Common myeloid progenitor, CD34-positive (primary cell): Measurements from ENCODE around the gene SLC38A10.

ENCODE experiments used
- CTCF ChIA-PET: fragments of 350-600 bp; sonication (Branson Sonifier 250); formaldehyde crosslinking; loops from one replicate; lab custom pipeline; 2021; ENCODE audit warnings: antibody characterized with exemption; lab: Charles Lee
- POLR2A ChIA-PET: fragments of 350-600 bp; sonication (Branson Sonifier 250); formaldehyde crosslinking; loops from one replicate; lab custom pipeline; 2021; ENCODE audit warnings: antibody characterized with exemption; lab: Charles Lee
- DNase-seq, 3 donors: peaks; one replicate each; pipeline versions ENCODE4 v3.0.0 to v3.0.0-alpha.2; 2013
- H3K27ac ChIP-seq, 2 experiments: 1 replicate in 1 of 2; 2 replicates in 1 of 2; pipeline ENCODE4 v1.7.0; 2013; ENCODE audit warnings: inconsistent platforms in 2 of 2, low read length in 2 of 2, mild to moderate bottlenecking in 2 of 2, low read depth in 1 of 2, moderate library complexity in 1 of 2; ENCODE audit not compliant: severe bottlenecking in 2 of 2, insufficient read depth in 1 of 2, poor library complexity in 1 of 2
- H3K27me3 ChIP-seq, 5 experiments: replicated peaks in 2 of 5; 1 replicate in 3 of 5; 2 replicates in 2 of 5; pipeline versions ENCODE4 v1.6.1 to v1.7.0; 2013; ENCODE audit warnings: low read length in 4 of 5, mild to moderate bottlenecking in 2 of 5, moderate library complexity in 2 of 5, inconsistent platforms in 1 of 5; ENCODE audit not compliant: insufficient read depth in 5 of 5, control insufficient read depth in 4 of 5
- H3K36me3 ChIP-seq, 4 experiments: 1 replicate in 2 of 4; 2 replicates in 2 of 4; pipeline versions ENCODE4 v1.6.1 to v1.7.0; 2013; ENCODE audit warnings: low read length in 3 of 4, control low read depth in 1 of 4, mild to moderate bottlenecking in 1 of 4; ENCODE audit not compliant: control insufficient read depth in 4 of 4, insufficient read depth in 4 of 4
- H3K4me1 ChIP-seq, 4 experiments: 1 replicate in 3 of 4; 2 replicates in 1 of 4; pipeline versions ENCODE4 v1.6.1 to v1.7.1; 2013; ENCODE audit warnings: low read length in 3 of 4, mild to moderate bottlenecking in 3 of 4, control low read depth in 1 of 4, inconsistent platforms in 1 of 4, moderate library complexity in 1 of 4; ENCODE audit not compliant: control insufficient read depth in 4 of 4, insufficient read depth in 4 of 4; ENCODE audit errors: control extremely low read depth in 1 of 4
- H3K4me3 ChIP-seq, 7 experiments: 1 replicate in 4 of 7; 2 replicates in 3 of 7; pipeline versions ENCODE4 v1.5.1 to v1.7.0; 2013; ENCODE audit warnings: mild to moderate bottlenecking in 7 of 7, low read length in 6 of 7, moderate library complexity in 6 of 7, inconsistent platforms in 2 of 7, low read depth in 2 of 7, control low read depth in 1 of 7; ENCODE audit not compliant: insufficient read depth in 4 of 7, control insufficient read depth in 1 of 7; ENCODE audit errors: extremely low read depth in 1 of 7
- H3K9me3 ChIP-seq, 5 experiments: 1 replicate in 4 of 5; 2 replicates in 1 of 5; pipeline versions ENCODE4 v1.6.1 to v1.7.1; 2013; ENCODE audit warnings: low read length in 4 of 5, mild to moderate bottlenecking in 2 of 5, inconsistent platforms in 1 of 5, low read depth in 1 of 5, moderate library complexity in 1 of 5; ENCODE audit not compliant: control insufficient read depth in 4 of 5, insufficient read depth in 2 of 5; ENCODE audit errors: control extremely low read depth in 1 of 5
- WGBS: methylation state at CpG from one replicate; pipeline ENCODE4 v1.1.5; 2013; ENCODE audit not compliant: insufficient coverage; 5-methylcytosine and 5-hydroxymethylcytosine counted together

The SLC38A10 gene

DNA sequence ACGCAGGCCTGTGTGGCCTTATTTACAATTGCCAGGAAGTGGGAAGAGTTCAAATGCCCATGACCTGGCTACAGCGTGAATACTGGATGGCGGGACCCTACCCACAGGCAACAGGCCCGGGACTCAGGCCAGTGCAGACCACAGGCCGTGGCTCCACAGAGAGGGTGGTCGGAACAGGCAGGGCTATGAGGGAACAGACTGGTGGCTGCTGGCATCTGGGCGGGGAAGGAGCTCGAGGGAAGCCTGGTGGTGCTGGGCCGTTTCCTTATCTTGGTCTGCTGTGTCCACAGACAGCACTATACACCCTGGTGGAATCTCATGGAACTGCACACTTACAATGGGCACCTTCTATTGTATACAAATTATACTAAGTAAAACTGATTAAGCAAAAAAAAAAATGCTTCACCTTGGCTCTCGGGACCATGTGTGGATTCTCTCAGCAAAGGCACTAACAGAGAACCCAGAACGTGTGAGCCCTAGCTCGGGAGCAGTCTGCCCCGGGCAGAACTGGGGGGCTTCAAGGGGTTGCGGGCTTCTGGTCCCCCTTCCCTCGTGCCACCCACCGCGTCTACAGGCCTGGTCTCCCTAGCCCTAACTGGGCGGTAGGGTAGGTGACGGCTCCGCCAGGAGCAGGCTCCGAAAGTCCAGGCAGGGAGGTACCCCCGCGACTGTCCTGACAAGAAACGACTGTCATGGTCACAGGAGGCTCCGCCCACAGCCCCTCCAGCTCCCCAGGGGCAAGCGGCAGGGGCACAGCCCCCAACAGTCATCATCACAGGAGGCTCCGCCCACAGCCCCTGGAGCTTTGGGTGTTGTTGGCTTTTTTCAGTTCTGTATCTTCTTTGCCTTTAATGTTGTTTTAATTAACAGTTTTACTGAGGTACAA, 94.2 kb downstream of the SLC38A10 start:
- peak; percentile 84 to 94 (median 91) for DNase-seq
- WGBS = 68% methylated on average over 26 of the region's 27 CpGs
- POLR2A ChIA-PET = interaction anchor here (0.5 to 1.0 kb wide), 2 partner anchors 38 to 66 kb away, joined by 3 read pairs; partner anchors contain the start of genes NDUFAF8 and TEPSIN

DNA sequence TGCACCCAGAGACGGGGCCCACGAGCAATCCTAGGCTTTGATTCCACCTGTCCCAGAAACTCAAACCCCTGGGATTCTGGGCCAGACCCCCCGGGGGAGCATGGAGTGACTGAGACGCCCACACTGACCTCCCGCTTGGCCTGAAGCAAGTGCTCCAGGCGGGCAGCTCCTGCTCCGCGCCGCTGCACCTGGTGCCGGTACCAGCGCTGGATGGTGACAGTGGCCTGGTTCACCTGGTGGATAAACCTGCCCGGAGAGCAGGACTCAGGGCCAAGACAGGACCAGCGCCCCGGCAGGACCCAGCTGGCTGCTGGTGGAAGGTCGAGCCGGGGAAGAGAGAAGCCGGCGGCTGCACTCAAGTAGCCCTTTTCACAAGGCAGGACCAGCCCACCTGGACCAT, 94.9 kb downstream of the SLC38A10 start:
- H3K4me1 ChIP-seq = peaks cover 0 to 12% (median 4%) of the 10 kb centered on the region in 4 experiments
- no peaks in the 10 kb centered on the region for H3K9me3 ChIP-seq
- 96% methylated on average over 18 of the region's 18 CpGs for WGBS
- H3K27ac ChIP-seq = no peak overlapping the region
- H3K4me3 ChIP-seq = no peak overlapping the region
- peaks cover 5 to 60% (median 27%) of the 10 kb centered on the region in 4 experiments for H3K36me3 ChIP-seq
- no peak for DNase-seq
- H3K27me3 ChIP-seq = no peaks in the 10 kb centered on the region
- CTCF ChIA-PET = interaction anchor here (0.8 to 8.2 kb wide), 10 partner anchors 10 to 58 kb away, joined by 3 to 60 read pairs (median 4); partner anchors contain the start of genes NDUFAF8 and TEPSIN
- POLR2A ChIA-PET = interaction anchor here (1.0 kb wide), 1 partner anchor 38 kb away, joined by 3 read pairs; the partner anchor contains the start of genes NDUFAF8 and TEPSIN

More for the DNA sequence above, 94.2 kb downstream of the SLC38A10 start:
- Histone ChIP-seq H3K9me3 (no peaks in the 10 kb centered on the region), H3K4me3 (no peak overlapping the region), H3K4me1 (peaks cover 0 to 12% (median 4%) of the 10 kb centered on the region in 4 experiments), H3K27ac (peak overlapping the region in 1 of 2 experiments; percentile 16), H3K27me3 (no peaks in the 10 kb centered on the region), H3K36me3 (peaks cover 3 to 55% (median 28%) of the 10 kb centered on the region in 4 experiments)
- CTCF ChIA-PET = interaction anchor here (0.7 to 8.2 kb wide), 14 partner anchors 10 to 91 kb away, joined by 3 to 60 read pairs (median 4); partner anchors contain the start of genes NDUFAF8 and TEPSIN

DNA sequence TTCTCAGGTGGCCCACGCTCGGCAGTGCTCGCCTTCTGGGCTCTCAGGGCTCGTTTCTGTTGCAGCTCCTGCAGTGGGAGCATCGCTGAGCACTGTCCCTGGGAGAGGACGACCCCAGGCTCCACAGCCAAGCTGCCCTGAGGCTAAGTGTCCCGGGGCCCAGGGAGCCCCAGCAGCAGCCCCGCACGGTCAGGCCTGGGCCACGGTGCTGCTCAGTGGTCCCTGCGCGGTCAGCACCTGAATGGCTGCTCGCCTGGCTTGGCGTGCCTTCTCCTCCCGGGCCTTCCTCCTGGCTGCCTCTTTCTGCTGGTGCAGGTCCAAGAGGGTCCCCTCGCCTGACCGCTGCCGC, 95.7 kb downstream of the SLC38A10 start:
- no peaks in the 10 kb centered on the region for H3K27me3 ChIP-seq
- H3K36me3 ChIP-seq = peaks cover 5 to 60% (median 30%) of the 10 kb centered on the region in 4 experiments

DNA sequence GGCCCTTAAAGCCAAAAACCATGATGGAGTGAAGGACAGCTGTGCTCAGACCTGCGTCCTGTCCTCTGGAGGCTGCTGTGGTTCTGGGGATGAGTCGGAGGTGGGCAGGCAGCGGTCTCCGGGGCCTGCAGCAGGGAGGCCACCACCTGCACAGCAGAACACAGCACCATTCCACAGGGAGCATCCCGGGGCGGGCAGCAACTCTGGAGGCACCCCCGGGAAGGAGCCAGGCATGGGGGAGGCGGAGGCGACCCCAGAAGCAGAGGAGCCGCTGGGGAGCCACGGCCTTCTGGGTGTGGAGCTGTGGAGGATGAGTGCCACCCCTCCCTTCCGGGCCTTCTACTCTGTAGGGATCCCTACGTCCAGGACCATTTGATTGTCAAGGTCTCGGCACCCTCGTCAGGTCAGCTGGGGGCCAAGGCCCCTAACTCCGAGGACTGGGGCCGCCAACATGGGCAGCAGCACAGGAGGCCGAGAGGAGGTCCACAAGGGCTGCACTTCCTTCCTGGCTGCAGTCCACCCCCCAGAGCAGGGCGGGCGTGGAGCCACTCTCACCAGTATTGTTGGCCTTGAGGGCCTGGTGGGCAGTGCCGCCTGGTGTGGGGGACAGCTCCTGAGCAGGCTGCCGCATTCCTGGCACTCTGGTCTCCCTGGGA, 96.2 kb downstream of the SLC38A10 start:
- Histone ChIP-seq H3K4me1 (peaks cover 0 to 12% (median 4%) of the 10 kb centered on the region in 4 experiments), H3K27ac (no peak overlapping the region), H3K9me3 (no peaks in the 10 kb centered on the region), H3K27me3 (no peaks in the 10 kb centered on the region), H3K4me3 (no peak overlapping the region), H3K36me3 (peaks cover 5 to 59% (median 29%) of the 10 kb centered on the region in 4 experiments)
- WGBS = 93% methylated on average over 15 of the region's 22 CpGs
- no peak for DNase-seq
- ChIA-PET CTCF (interaction anchor here (1.6 to 8.2 kb wide), 3 partner anchors 8 to 57 kb away, joined by 5 to 60 read pairs (median 6); no protein-coding TSS in a partner anchor), POLR2A (no interaction called here)

More for the DNA sequence above, 95.7 kb downstream of the SLC38A10 start:
- CTCF ChIA-PET = interaction anchor here (8.2 kb wide), 1 partner anchor 58 kb away, joined by 60 read pairs; no protein-coding TSS in a partner anchor
- DNase-seq = no peak
- 96% methylated on average over 17 of the region's 18 CpGs for WGBS
- Histone ChIP-seq H3K4me3 (no peak overlapping the region), H3K4me1 (peaks cover 0 to 12% (median 4%) of the 10 kb centered on the region in 4 experiments), H3K9me3 (no peaks in the 10 kb centered on the region), H3K27ac (no peak overlapping the region)
- POLR2A ChIA-PET = no interaction called here

- DNase-seq = no peak
- H3K27ac ChIP-seq = no peak overlapping the region
- ChIA-PET POLR2A (interaction anchor here (0.6 kb wide), 1 partner anchor 314 kb away, joined by 4 read pairs; no protein-coding TSS in a partner anchor), CTCF (interaction anchor here (1.1 to 8.2 kb wide), 4 partner anchors 9 to 56 kb away, joined by 3 to 60 read pairs (median 6); no protein-coding TSS in a partner anchor)
- H3K4me3 ChIP-seq = no peak overlapping the region
- peaks cover 2 to 59% (median 22%) of the 10 kb centered on the region in 4 experiments for H3K36me3 ChIP-seq
- no peaks in the 10 kb centered on the region for H3K9me3 ChIP-seq
- peaks cover 0 to 12% (median 4%) of the 10 kb centered on the region in 4 experiments for H3K4me1 ChIP-seq
- no peaks in the 10 kb centered on the region for H3K27me3 ChIP-seq
- 97% methylated on average over 17 of the region's 21 CpGs for WGBS
Measured at GRCh38 chr17:81197831-81198490, 97.1 kb downstream of the SLC38A10 start.

DNA sequence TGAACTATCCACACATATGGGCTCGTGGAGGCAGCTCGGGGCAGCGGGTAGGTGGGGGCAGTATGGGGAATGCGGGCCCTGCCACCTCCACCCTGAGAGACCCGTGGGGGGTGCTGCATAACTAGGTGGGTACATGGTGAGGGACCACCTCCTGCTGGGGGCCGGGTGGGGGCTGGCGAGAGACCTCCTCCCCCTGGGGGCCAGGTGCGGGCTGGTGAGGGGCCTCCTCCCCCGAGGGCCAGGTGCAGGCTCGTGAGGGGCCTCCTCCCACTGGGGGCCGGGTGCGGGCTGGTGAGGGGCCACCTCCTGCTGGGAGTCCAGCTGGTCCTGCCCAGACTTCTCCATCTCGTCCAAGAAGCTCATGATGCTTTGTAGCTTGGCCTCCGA, 97.7 kb downstream of the SLC38A10 start:
- Histone ChIP-seq H3K9me3 (no peaks in the 10 kb centered on the region), H3K4me3 (peak overlapping the region in 1 of 7 experiments; percentile 26), H3K27ac (no peak overlapping the region), H3K36me3 (peaks cover 2 to 57% (median 23%) of the 10 kb centered on the region in 4 experiments), H3K4me1 (peaks cover 0 to 12% (median 4%) of the 10 kb centered on the region in 4 experiments), H3K27me3 (no peaks in the 10 kb centered on the region)
- 95% methylated on average over 12 of the region's 14 CpGs for WGBS
- CTCF ChIA-PET = interaction anchor here (1.1 to 8.2 kb wide), 4 partner anchors 9 to 55 kb away, joined by 3 to 60 read pairs (median 6); no protein-coding TSS in a partner anchor
- DNase-seq = no peak
- POLR2A ChIA-PET = no interaction called here
